IgD-negative memory B cell (primary cell): Measurements from ENCODE around the gene BGN. TPM values are rescaled to one million over a fixed set of nuclear protein-coding genes. Genes with fewer than 3 reads are reported as not detected.

Experiments
- H3K27ac Mint-ChIP-seq, 3 donors: one replicate each; pipeline ENCODE4 v1.8.0; 2020 to 2022; ENCODE audit warnings: mild to moderate bottlenecking in 3 of 3, mixed read lengths in 3 of 3, moderate library complexity in 1 of 3
- H3K27me3 Mint-ChIP-seq: one replicate; pipeline ENCODE4 v1.8.0; 2021; ENCODE audit warnings: mixed read lengths
- H3K36me3 Mint-ChIP-seq: one replicate; pipeline ENCODE4 v1.8.0; 2020; ENCODE audit warnings: mild to moderate bottlenecking, mixed read lengths
- H3K4me1 Mint-ChIP-seq, 3 donors: one replicate each; pipeline ENCODE4 v1.8.0; 2020 to 2022; ENCODE audit warnings: mixed read lengths in 3 of 3, mild to moderate bottlenecking in 1 of 3
- H3K4me3 Mint-ChIP-seq, 4 donors: one replicate each; pipeline ENCODE4 v1.8.0; 2020 to 2022; ENCODE audit warnings: mild to moderate bottlenecking in 4 of 4, mixed read lengths in 4 of 4, moderate library complexity in 3 of 4
- H3K9me3 Mint-ChIP-seq, 3 donors: one replicate each; pipeline ENCODE4 v1.8.0; 2020 to 2021; ENCODE audit warnings: mixed read lengths in 3 of 3, mild to moderate bottlenecking in 1 of 3
- polyA plus RNA-seq: library from polyadenylated mRNA; unstranded; fragments of 300-500 nt; fragmentation: Illumina TruSeq; gene quantifications from one replicate; pipeline ENCODE4 v1.2.3, GENCODE V29; 2021

Gene BGN
- polyA plus RNA-seq, 1 donor from 2014 or later = not detected

GRCh38 chrX:153486171-153486570 is 8.6 kb upstream of the BGN start:
- no peaks in the 10 kb centered on the region for H3K9me3 Mint-ChIP-seq
- H3K27me3 Mint-ChIP-seq = peaks cover 3% of the 10 kb centered on the region
- H3K4me1 Mint-ChIP-seq = no peaks in the 10 kb centered on the region
- no peak overlapping the region for H3K27ac Mint-ChIP-seq
- no peaks in the 10 kb centered on the region for H3K36me3 Mint-ChIP-seq
- no peak overlapping the region for H3K4me3 Mint-ChIP-seq

DNA sequence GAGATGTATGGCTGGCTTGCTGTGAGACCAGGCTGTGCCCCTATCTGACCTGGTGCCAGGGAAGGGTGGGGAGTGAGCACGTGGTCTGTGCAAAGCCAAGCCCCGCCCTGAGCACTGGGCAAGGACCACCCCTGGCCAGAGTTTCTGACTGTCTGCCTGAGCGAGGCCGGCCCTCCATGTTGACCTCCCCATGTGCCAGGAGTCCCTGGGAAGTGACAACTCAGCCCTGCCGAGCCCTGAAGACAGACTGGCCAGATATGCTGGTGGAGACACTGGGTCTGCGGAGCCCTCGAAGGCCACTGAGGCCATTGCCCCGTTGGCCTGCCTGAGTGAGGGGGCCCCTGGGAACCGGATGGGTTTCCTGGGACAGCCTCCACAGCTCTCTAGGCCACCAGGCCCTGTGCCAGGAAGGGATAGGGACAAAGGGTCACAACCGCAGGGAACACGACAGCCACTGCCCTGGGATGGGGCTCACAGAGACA is 7.1 kb upstream of the BGN start:
- no peak overlapping the region for H3K27ac Mint-ChIP-seq
- no peaks in the 10 kb centered on the region for H3K9me3 Mint-ChIP-seq
- H3K4me1 Mint-ChIP-seq = no peaks in the 10 kb centered on the region
- peaks cover 3% of the 10 kb centered on the region for H3K27me3 Mint-ChIP-seq
- no peaks in the 10 kb centered on the region for H3K36me3 Mint-ChIP-seq
- no peak overlapping the region for H3K4me3 Mint-ChIP-seq

- Mint-ChIP-seq H3K27me3 (peaks cover 5% of the 10 kb centered on the region), H3K27ac (no peak overlapping the region), H3K36me3 (no peaks in the 10 kb centered on the region), H3K4me1 (no peaks in the 10 kb centered on the region), H3K4me3 (no peak overlapping the region), H3K9me3 (no peaks in the 10 kb centered on the region)
These were observed 6.4 kb upstream of the BGN start for GRCh38 chrX:153488231-153488914.

- no peak overlapping the region for H3K27ac Mint-ChIP-seq
- H3K4me1 Mint-ChIP-seq = no peaks in the 10 kb centered on the region
- H3K27me3 Mint-ChIP-seq = peaks cover 5% of the 10 kb centered on the region
- no peaks in the 10 kb centered on the region for H3K36me3 Mint-ChIP-seq
- H3K9me3 Mint-ChIP-seq = no peaks in the 10 kb centered on the region
- H3K4me3 Mint-ChIP-seq = no peak overlapping the region
These were observed 4.4 kb upstream of the BGN start for GRCh38 chrX:153490217-153490930.

DNA sequence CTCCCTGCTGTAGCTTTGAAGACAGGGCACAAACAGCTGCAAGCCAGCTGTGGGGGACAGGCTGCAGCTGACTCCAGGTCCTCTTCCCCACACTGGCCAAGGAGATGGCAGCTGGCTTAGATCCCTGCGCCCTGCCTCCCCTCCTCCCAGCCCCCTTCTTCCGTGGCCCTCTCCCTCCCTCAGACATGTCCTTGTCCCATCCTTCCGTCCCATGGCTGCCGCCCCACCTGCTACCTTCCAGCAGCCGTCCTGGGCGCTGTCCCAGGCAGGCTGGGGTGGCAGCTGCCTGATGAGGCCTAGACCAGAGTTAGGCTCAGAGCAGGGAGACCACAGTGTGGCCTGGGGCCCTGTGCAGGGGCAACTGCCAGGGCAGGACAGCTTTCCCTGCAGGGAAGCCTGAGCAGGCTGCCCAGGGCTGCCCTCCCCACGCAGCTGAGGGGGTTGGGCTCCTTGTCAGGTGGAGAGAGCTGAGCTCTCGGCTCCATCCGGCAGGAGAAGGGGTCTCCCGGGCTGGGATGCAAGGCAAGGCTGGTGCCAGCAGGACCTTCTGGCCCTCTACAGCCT is 3.3 kb upstream of the BGN start:
- H3K27me3 Mint-ChIP-seq = peaks cover 5% of the 10 kb centered on the region
- H3K36me3 Mint-ChIP-seq = no peaks in the 10 kb centered on the region
- no peak overlapping the region for H3K4me3 Mint-ChIP-seq
- H3K27ac Mint-ChIP-seq = no peak overlapping the region
- H3K4me1 Mint-ChIP-seq = no peaks in the 10 kb centered on the region
- no peaks in the 10 kb centered on the region for H3K9me3 Mint-ChIP-seq

DNA sequence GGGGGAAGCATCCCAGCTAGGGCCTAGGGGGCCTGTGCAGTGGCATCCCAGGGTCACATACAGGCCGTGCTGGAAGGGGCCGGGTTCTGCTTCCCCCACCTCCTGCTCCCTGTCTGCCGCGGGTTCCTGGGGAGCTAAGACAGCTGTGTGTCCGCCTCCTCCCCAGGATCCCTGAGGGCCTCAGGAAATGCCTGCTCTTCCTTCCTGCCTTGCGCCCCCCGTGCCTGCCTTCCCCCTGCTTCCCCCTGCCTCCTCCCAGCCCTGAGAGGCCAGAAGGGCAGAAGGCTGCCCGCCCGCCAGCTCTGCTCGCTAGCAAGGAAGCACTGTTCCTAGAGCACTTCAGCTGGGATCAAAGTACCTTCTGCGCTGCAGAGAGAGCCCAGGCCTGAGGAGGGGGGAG is 2.9 kb upstream of the BGN start:
- Mint-ChIP-seq H3K4me3 (no peak overlapping the region), H3K27me3 (peaks cover 2% of the 10 kb centered on the region), H3K4me1 (no peaks in the 10 kb centered on the region), H3K27ac (no peak overlapping the region), H3K36me3 (no peaks in the 10 kb centered on the region), H3K9me3 (no peaks in the 10 kb centered on the region)

DNA sequence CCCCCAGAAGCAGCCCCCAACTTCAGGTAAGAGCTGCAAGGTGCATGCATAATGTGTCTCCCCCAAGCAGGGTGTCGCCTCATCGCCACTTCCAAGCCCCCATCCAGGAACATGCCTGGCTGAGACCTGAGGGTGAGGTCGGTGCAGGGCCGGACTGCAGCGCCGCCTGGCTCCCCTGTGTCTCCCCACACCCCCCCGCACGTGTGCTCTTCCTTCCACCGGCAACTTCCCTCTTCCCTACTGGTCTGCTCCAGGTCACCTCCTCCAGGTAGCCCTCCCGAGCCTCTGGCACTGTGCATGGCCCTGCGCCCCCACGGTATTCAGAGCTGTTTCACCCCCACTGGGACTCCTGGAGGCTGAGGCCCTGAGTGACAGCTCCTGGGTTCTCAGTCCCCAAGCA is 2.2 kb upstream of the BGN start:
- Mint-ChIP-seq H3K27ac (no peak overlapping the region), H3K4me1 (no peaks in the 10 kb centered on the region), H3K9me3 (no peaks in the 10 kb centered on the region), H3K27me3 (peaks cover 2% of the 10 kb centered on the region), H3K36me3 (no peaks in the 10 kb centered on the region), H3K4me3 (no peak overlapping the region)

- H3K4me3 Mint-ChIP-seq = no peak overlapping the region
- no peaks in the 10 kb centered on the region for H3K9me3 Mint-ChIP-seq
- no peaks in the 10 kb centered on the region for H3K4me1 Mint-ChIP-seq
- H3K27me3 Mint-ChIP-seq = peaks cover 2% of the 10 kb centered on the region
- no peaks in the 10 kb centered on the region for H3K36me3 Mint-ChIP-seq
- no peak overlapping the region for H3K27ac Mint-ChIP-seq
These were observed 1.7 kb upstream of the BGN start for GRCh38 chrX:153493085-153493484.

DNA sequence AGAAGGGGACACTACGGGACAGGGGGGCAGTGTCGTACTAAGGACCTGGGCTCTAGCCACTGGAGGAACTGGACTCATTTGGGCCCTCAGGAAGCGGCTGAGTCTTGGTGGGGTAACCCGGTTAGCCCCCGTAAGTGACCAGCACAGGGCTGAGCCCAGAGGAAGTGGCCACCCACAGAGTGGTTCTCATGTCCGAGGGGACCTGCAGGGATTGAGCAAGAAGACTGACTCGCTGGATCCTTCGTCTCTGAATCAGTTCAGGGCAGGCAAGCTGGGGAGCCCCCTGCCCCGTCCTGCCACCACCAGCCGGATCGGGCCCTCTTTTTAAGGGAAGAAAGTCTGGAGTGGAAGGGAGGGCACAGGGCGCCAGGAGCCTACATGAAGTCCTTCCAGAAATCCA is 719 bp upstream of the BGN start:
- no peaks in the 10 kb centered on the region for H3K36me3 Mint-ChIP-seq
- H3K4me1 Mint-ChIP-seq = no peaks in the 10 kb centered on the region
- H3K9me3 Mint-ChIP-seq = no peaks in the 10 kb centered on the region
- H3K27me3 Mint-ChIP-seq = peaks cover 2% of the 10 kb centered on the region
- no peak overlapping the region for H3K27ac Mint-ChIP-seq
- H3K4me3 Mint-ChIP-seq = peak overlapping the region in 1 of 4 donors; percentile 65

- no peaks in the 10 kb centered on the region for H3K9me3 Mint-ChIP-seq
- H3K27me3 Mint-ChIP-seq = peaks cover 2% of the 10 kb centered on the region
- H3K4me3 Mint-ChIP-seq = peak overlapping the region in 1 of 4 donors; percentile 82
- H3K27ac Mint-ChIP-seq = no peak overlapping the region
- no peaks in the 10 kb centered on the region for H3K36me3 Mint-ChIP-seq
- H3K4me1 Mint-ChIP-seq = no peaks in the 10 kb centered on the region
These were observed 577 bp downstream of the BGN start for GRCh38 chrX:153495362-153495751.

DNA sequence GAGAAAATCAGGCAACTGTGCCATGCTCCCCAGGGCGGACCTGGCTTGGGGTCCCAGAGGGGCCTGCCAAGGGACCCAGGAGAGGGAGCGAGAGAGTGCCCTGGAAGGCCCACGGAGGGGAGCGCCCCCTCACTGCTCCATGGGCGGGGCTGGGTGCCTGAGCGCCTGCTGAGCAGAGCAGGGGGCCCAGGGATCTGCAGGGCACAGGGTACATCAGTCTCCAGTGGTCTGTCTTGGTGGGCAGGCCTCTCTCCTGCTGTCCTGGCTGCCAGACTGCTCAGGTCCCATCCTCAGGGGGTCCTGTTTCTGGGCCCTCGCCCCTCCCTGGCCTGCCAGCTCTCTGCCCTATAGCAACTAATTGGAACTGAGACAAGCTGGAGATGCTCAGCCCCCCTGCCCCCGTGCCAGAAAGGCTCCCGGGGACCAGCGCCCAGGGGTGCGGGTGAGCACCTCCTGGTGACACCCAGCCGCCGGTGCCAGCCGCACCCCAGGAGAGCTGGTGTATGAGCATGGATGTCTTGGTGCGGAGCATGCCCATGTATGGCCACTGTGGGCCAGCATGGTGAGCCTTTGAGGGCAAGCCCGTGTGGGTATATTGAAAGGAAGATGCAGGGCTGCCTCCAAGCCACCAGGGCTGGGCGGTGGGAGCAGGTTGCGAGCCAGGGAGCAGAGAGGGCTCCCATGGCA is 1.3 kb downstream of the BGN start:
- Mint-ChIP-seq H3K27ac (no peak overlapping the region), H3K27me3 (peaks cover 2% of the 10 kb centered on the region), H3K4me3 (no peak overlapping the region), H3K36me3 (no peaks in the 10 kb centered on the region), H3K4me1 (no peaks in the 10 kb centered on the region), H3K9me3 (peaks cover 0 to 2% (median 0%) of the 10 kb centered on the region in 3 donors)

DNA sequence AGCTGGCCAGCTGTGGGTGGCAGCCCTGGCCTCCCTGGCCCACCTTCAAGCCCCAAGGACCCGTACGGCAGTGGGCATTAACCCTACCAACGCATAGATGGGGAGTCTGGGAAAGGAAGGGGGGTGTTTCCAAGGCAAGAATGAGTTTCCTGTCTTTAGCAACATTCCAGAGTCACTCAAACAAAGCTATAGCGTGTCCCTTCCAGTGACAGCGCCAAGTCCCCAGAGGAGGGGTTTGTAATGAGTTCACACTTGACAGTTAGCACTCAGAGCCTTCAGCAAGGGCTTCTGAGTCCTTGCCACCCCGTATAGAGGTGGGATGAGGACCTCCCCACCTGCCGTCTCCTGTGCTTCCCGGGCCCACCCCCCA is 1.8 kb downstream of the BGN start:
- peaks cover 0 to 2% (median 0%) of the 10 kb centered on the region in 3 donors for H3K9me3 Mint-ChIP-seq
- no peaks in the 10 kb centered on the region for H3K4me1 Mint-ChIP-seq
- no peaks in the 10 kb centered on the region for H3K36me3 Mint-ChIP-seq
- H3K27ac Mint-ChIP-seq = no peak overlapping the region
- H3K4me3 Mint-ChIP-seq = no peak overlapping the region
- peaks cover 2% of the 10 kb centered on the region for H3K27me3 Mint-ChIP-seq

DNA sequence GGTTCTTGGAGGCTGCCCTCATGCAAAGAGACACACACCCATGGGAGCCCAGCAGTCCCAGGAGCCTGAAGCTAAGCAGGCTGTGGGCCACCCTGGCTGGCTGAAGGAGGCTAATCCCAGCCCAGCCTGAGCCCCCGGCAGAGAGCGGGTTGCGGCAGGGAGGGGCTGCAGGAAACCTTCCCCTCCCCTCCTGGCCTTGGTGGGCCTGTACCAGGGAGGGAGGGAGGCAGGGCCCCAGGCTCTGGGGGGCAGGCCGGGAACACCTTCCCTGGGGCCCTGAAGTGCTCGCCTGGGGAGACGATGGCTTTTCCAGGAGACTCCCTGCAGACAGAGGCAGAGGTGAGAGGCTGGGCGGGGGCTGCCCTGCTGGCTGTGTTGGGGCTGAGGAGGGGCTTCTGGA is 3.7 kb downstream of the BGN start:
- Mint-ChIP-seq H3K27me3 (no peaks in the 10 kb centered on the region), H3K4me3 (no peak overlapping the region), H3K4me1 (no peaks in the 10 kb centered on the region), H3K27ac (no peak overlapping the region), H3K36me3 (no peaks in the 10 kb centered on the region), H3K9me3 (peaks cover 0 to 2% (median 0%) of the 10 kb centered on the region in 3 donors)

- Mint-ChIP-seq H3K27me3 (no peaks in the 10 kb centered on the region), H3K27ac (no peak overlapping the region), H3K9me3 (peaks cover 0 to 2% (median 0%) of the 10 kb centered on the region in 3 donors), H3K36me3 (no peaks in the 10 kb centered on the region), H3K4me3 (no peak overlapping the region), H3K4me1 (no peaks in the 10 kb centered on the region)
These were observed 4.6 kb downstream of the BGN start for GRCh38 chrX:153499341-153499740.

- H3K4me1 Mint-ChIP-seq = no peaks in the 10 kb centered on the region
- H3K27ac Mint-ChIP-seq = no peak overlapping the region
- H3K9me3 Mint-ChIP-seq = peaks cover 0 to 2% (median 0%) of the 10 kb centered on the region in 3 donors
- H3K27me3 Mint-ChIP-seq = no peaks in the 10 kb centered on the region
- H3K36me3 Mint-ChIP-seq = no peaks in the 10 kb centered on the region
- no peak overlapping the region for H3K4me3 Mint-ChIP-seq
These were observed 5.1 kb downstream of the BGN start for GRCh38 chrX:153499876-153500275.
